Progenitor cell of endocrine pancreas (in vitro differentiated cells): ENCODE measurements around the gene EXOC3L4. TPM values are rescaled to one million over a fixed set of nuclear protein-coding genes. Genes with fewer than 3 reads are reported as not detected.

Experiments
- DNase-seq: peaks from one replicate; pipeline ENCODE4 v3.0.0; 2021; ENCODE audit warnings: low spot score; ENCODE audit not compliant: unreplicated experiment
- H3K27ac Mint-ChIP-seq: 2 replicates; pipeline ENCODE4 v1.8.0; 2021; ENCODE audit warnings: mild to moderate bottlenecking, moderate library complexity, mixed read lengths
- H3K27me3 Mint-ChIP-seq: 2 replicates; pipeline ENCODE4 v1.8.0; 2021; ENCODE audit warnings: mixed read lengths
- H3K36me3 Mint-ChIP-seq: 2 replicates; pipeline ENCODE4 v1.8.0; 2022; ENCODE audit warnings: mixed read lengths; ENCODE audit not compliant: insufficient read depth
- H3K4me1 Mint-ChIP-seq: 2 replicates; pipeline ENCODE4 v1.8.0; 2021; ENCODE audit warnings: low read depth, mixed read lengths
- H3K4me3 Mint-ChIP-seq: 2 replicates; pipeline ENCODE4 v1.8.0; 2021; ENCODE audit warnings: low read depth, mild to moderate bottlenecking, moderate library complexity, mixed read lengths
- H3K9me3 Mint-ChIP-seq: 2 replicates; pipeline ENCODE4 v1.8.0; 2021; ENCODE audit warnings: low read depth, mixed read lengths
- total RNA-seq: library from RNA; stranded (reverse); gene quantifications from 2 replicates; pipeline ENCODE4 v1.2.1, GENCODE V29; 2021
- TF ChIP-seq, protein P1 (sequence below): fragments of 200-600 bp; sonication (generic); IDR thresholded peaks from one replicate; pipeline ENCODE4 v1.5.0; 2021; ENCODE audit warnings: antibody characterized with exemption, mild to moderate bottlenecking; ENCODE audit not compliant: unreplicated experiment

Gene EXOC3L4
- total RNA-seq, 1 donor from 2014 or later = 30.8 TPM

DNA sequence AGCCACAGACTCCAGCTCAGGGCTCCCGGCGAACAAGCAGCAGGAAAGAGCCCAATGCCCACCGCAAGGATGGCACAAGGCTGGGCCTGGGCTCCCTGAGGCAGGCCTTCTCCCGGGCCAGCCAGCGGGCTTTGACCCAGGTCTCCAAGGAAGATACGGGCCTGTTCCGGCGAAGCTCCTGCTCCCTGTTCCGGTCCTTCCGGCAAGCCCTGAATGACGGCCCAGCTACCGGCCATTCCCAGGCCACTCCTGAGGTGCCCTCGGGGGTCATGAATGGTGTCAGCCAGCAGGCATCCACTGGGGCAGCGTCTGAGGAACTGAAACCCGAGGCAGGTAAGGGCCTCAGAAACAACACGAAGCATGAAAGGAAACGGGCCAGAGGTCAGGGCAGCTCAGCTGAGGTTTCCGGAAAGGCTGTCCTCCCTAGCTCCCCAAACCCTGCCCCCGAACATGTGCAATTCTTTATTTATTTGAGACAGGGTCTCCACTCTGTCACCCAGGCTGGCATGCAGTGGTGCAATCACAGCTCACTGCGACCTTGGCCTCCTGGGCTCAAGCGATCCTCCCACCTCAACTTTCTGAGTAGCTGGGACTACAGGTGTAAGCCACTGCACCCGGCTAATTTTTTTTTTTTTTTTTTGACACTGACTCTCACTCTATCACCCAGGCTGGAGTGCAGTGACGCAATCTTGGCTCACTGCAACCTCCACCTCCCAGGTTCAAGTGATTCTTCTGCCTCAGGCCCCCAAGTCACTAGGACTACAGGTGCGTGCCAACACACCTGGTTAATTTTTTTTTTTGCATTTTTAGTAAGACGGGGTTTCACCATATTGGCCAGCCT is 6.0 kb downstream of the EXOC3L4 start:
- Mint-ChIP-seq H3K4me3 (peak overlapping the region; percentile 42), H3K9me3 (no peaks in the 10 kb centered on the region), H3K27me3 (peaks cover 6% of the 10 kb centered on the region), H3K36me3 (peaks cover 5% of the 10 kb centered on the region), H3K27ac (no peak overlapping the region), H3K4me1 (peaks cover 25% of the 10 kb centered on the region)
- TF ChIP-seq, protein P1, sequence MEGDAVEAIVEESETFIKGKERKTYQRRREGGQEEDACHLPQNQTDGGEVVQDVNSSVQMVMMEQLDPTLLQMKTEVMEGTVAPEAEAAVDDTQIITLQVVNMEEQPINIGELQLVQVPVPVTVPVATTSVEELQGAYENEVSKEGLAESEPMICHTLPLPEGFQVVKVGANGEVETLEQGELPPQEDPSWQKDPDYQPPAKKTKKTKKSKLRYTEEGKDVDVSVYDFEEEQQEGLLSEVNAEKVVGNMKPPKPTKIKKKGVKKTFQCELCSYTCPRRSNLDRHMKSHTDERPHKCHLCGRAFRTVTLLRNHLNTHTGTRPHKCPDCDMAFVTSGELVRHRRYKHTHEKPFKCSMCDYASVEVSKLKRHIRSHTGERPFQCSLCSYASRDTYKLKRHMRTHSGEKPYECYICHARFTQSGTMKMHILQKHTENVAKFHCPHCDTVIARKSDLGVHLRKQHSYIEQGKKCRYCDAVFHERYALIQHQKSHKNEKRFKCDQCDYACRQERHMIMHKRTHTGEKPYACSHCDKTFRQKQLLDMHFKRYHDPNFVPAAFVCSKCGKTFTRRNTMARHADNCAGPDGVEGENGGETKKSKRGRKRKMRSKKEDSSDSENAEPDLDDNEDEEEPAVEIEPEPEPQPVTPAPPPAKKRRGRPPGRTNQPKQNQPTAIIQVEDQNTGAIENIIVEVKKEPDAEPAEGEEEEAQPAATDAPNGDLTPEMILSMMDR = no peak
- no peak for DNase-seq

DNA sequence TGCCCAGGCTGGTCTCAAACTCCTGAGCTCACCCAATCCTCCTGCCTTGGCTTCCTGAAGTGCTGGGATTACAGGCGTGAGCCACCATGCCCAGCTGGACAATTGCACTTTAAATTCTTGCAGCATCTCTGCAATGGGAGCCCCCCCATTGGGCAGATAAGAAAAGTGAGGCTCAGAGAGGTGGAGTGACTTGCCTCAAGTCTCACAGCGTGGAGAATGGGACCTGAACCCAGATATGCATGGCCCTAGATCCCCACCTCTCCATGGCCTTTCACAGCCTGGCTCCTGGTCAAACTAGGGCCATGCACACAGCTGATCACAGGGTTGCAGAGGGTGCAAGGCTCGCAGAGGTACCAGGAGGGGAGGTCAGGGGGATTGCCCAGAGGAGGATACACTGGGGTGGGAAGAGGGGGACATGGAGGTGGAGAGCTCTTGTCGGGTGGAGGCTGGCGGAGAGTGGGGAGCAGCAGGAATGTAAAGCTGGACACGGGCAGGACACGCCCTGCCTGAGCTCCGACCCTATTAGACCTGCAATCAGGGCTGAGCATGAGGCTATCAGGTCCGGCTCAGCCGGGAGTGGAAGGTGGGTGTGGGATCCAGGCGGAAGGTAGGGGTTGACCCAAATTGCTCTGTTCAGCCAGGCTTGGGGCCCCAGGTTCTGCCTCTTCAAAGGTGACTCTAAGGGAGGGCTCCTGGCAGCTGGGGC is 6.9 kb downstream of the EXOC3L4 start:
- Mint-ChIP-seq H3K4me3 (no peak overlapping the region), H3K27ac (no peak overlapping the region), H3K9me3 (no peaks in the 10 kb centered on the region), H3K27me3 (peaks cover 6% of the 10 kb centered on the region), H3K4me1 (peaks cover 25% of the 10 kb centered on the region), H3K36me3 (peaks cover 5% of the 10 kb centered on the region)
- DNase-seq = no peak
- TF ChIP-seq, protein P1 = no peak

DNA sequence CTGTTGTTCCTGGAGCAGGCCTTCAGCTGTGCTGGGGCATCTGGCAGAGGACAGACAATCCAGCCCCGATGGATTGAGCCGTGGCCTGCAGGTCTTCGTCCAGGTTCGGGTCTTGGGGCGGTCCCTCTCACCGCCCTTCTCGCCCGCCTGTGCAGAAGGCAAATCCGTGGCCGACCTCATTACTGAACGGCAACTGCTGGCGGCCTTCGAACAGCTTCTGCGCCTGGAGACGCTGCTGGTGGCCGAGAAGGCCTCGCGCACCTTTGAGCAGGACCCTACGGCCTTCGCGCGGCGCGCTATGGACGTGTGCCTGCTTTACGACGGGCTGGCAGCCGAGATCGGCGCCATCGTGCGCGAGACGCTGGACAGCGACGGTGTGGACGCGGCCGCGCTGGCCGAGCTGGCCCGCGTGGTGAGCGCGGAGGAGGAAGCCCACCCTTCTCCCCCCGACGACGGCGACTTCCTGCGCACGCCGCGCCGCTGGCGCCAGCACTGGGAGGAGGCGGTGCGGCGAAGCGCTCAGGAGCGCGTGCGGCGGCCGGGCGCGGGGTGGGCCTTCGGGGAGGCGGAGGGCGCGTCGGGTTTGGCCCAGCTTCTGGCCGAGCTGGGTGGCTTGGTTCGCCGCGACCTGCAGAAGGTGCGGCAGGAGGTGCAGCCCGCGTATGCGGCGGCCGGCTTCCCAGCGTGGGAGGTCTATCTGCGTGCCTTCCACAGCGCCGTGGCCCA is 7.6 kb downstream of the EXOC3L4 start:
- peaks cover 21% of the 10 kb centered on the region for H3K4me1 Mint-ChIP-seq
- TF ChIP-seq, protein P1 = no peak
- H3K9me3 Mint-ChIP-seq = no peaks in the 10 kb centered on the region
- no peak overlapping the region for H3K4me3 Mint-ChIP-seq
- H3K27me3 Mint-ChIP-seq = peaks cover 6% of the 10 kb centered on the region
- no peak for DNase-seq
- H3K36me3 Mint-ChIP-seq = peaks cover 5% of the 10 kb centered on the region
- no peak overlapping the region for H3K27ac Mint-ChIP-seq

DNA sequence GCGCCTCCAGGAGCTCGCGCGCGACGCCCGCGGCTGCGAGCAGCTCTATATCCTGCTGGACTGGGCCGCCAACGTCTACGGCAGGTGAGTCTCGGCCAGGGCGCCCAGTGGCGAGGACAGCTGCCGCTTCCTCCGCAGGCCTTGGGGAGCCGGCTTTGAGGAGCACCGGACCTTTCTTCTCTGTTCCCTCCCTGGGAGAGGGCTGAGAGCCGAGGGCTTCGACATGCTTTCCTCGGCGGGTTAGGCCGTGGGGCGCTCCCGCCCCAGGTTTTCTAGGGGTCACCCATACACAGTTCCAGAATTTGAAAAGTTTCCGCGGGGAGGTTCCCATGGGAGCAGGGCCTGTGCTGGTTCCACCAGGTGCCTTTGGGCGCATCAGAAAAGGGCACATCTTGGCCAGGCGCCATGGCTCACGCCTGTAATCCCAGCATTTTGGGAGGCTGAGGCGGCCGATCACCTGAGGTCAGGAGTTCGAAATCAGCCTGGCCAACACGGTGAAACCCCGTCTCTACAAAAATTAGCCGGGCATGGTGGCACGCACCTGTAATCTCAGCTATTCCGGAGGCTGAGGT is 8.2 kb downstream of the EXOC3L4 start:
- TF ChIP-seq, protein P1 = no peak
- Mint-ChIP-seq H3K27ac (no peak overlapping the region), H3K27me3 (peaks cover 6% of the 10 kb centered on the region), H3K36me3 (peaks cover 5% of the 10 kb centered on the region), H3K4me1 (peaks cover 19% of the 10 kb centered on the region), H3K9me3 (no peaks in the 10 kb centered on the region), H3K4me3 (no peak overlapping the region)
- no peak for DNase-seq
